K562 (cell line): Measurements from ENCODE around the gene CENPU. TPM values are rescaled to one million over a fixed set of nuclear protein-coding genes. Genes with fewer than 3 reads are reported as not detected.

Experiments used
- ATAC-seq: fragments of 200-7000 bp; cut with Tn5 transposase; 3 replicates; pipeline ENCODE4 v1.9.1; 2020; ENCODE audit warnings: moderate library complexity
- BruUV-seq: library from RNA; stranded (reverse); fragments of 400-500 nt; replicated peaks from 2 replicates; lab custom pipeline; 2021; lab: Mats Ljungman, UMichigan
- CTCF ChIA-PET: fragments of 300-600 bp; formaldehyde crosslinking; extraction: SDS; loops from one replicate; lab custom pipeline; 2021; ENCODE audit warnings: low intra/inter-chr PET ratio; lab: Yijun Ruan, JAX
- POLR2A ChIA-PET: fragments of 300-600, 350-650 bp; sonication (Branson Sonifier 250); formaldehyde crosslinking; extraction: SDS; loops from one replicate; lab custom pipeline; 2021; ENCODE audit warnings: antibody characterized with exemption, inconsistent platforms; lab: Yijun Ruan, JAX
- DNase-seq, 4 experiments: peaks; one replicate each; pipeline versions ENCODE4 v3.0.0 to v3.0.0-alpha.2; 2011 to 2018; ENCODE audit warnings: low spot score in 3 of 4, mixed read lengths in 3 of 4; ENCODE audit errors: extremely low read depth in 1 of 4
- FAIRE-seq: peaks from 2 replicates; lab custom pipeline; 2011; peaks lifted over from hg19 to GRCh38; lab: Jason Lieb, UNC
- H2AFZ ChIP-seq: 2 replicates; pipeline ENCODE4 v1.6.0; 2011; ENCODE audit warnings: low read depth, low read length, control low read depth, inconsistent platforms
- H3K27ac ChIP-seq: fragments of 200-600 bp; 3 replicates; pipeline ENCODE4 v1.8.0; 2011; ENCODE audit warnings: low read depth, mild to moderate bottlenecking, control low read depth, inconsistent platforms, low read length, moderate library complexity, mixed read lengths; ENCODE audit errors: extremely low read depth
- H3K27me3 ChIP-seq, 2 experiments: fragments of 300-600 bp in 1 of 2; 2 replicates in 1 of 2; 3 replicates in 1 of 2; pipeline versions ENCODE4 v1.6.0 to v1.8.0; 2011; ENCODE audit warnings: inconsistent platforms in 2 of 2, low read length in 2 of 2, mild to moderate bottlenecking in 1 of 2, mixed read lengths in 1 of 2, moderate library complexity in 1 of 2; ENCODE audit not compliant: control insufficient read depth in 2 of 2, insufficient read depth in 2 of 2
- H3K36me3 ChIP-seq: fragments of 300-600 bp; 3 replicates; pipeline ENCODE4 v1.8.0; 2011; ENCODE audit warnings: mild to moderate bottlenecking, low read length, inconsistent platforms; ENCODE audit not compliant: control insufficient read depth, insufficient read depth
- H3K4me1 ChIP-seq, 2 experiments: fragments of 200-600 bp in 1 of 2; replicated peaks in 1 of 2; 2 replicates in 1 of 2; 3 replicates in 1 of 2; pipeline versions ENCODE4 v1.5.1 to v1.8.0; 2011; ENCODE audit warnings: inconsistent platforms in 2 of 2, low read length in 2 of 2, mild to moderate bottlenecking in 1 of 2, mixed read lengths in 1 of 2, moderate library complexity in 1 of 2; ENCODE audit not compliant: control insufficient read depth in 2 of 2, insufficient read depth in 2 of 2
- H3K4me2 ChIP-seq: 2 replicates; pipeline ENCODE4 v1.6.1; 2011; ENCODE audit warnings: low read length, control low read depth, inconsistent platforms, mixed read lengths; ENCODE audit not compliant: insufficient read depth
- H3K4me3 ChIP-seq: fragments of 200-600 bp; sonication (generic), shearing (Covaris generic); 2 replicates; pipeline ENCODE4 v1.5.1; 2016; ENCODE audit warnings: control low read depth, inconsistent platforms
- H3K79me2 ChIP-seq: fragments of 200-600 bp; 3 replicates; pipeline ENCODE4 v1.8.0; 2011; ENCODE audit warnings: low read length, inconsistent platforms; ENCODE audit not compliant: control insufficient read depth, insufficient read depth
- H3K9ac ChIP-seq, 2 experiments: 2 replicates each; pipeline versions ENCODE4 v1.6.0 to v1.6.1; 2011; ENCODE audit warnings: low read depth in 2 of 2, low read length in 2 of 2, control low read depth in 1 of 2, inconsistent platforms in 1 of 2, mild to moderate bottlenecking in 1 of 2, mixed read lengths in 1 of 2; ENCODE audit not compliant: insufficient read depth in 1 of 2
- H3K9me1 ChIP-seq: one replicate; pipeline ENCODE4 v1.6.0; 2011; ENCODE audit warnings: inconsistent platforms, mild to moderate bottlenecking, low read length, moderate library complexity; ENCODE audit not compliant: control insufficient read depth, insufficient read depth
- H3K9me3 ChIP-seq: replicated peaks from 2 replicates; pipeline ENCODE4 v1.5.1; 2011; ENCODE audit warnings: low read depth, low read length, inconsistent platforms; ENCODE audit not compliant: control insufficient read depth, insufficient read depth
- H4K20me1 ChIP-seq: replicated peaks from 2 replicates; pipeline ENCODE4 v1.6.1; 2011; ENCODE audit warnings: low read length, inconsistent platforms, mixed read lengths; ENCODE audit not compliant: control insufficient read depth, insufficient read depth
- FOXA1 ChIP-seq: fragments of 450-650 bp; IDR thresholded peaks from 2 replicates; pipeline ENCODE4 v1.6.1; 2016; ENCODE audit warnings: mild to moderate bottlenecking, borderline replicate concordance
- WGBS: fragments of 100-300 bp; shearing (Covaris generic); methylation state at CpG from one replicate; pipeline ENCODE4 v1.1.6; 2016; ENCODE audit warnings: low coverage, mixed read lengths; ENCODE audit not compliant: insufficient coverage; ENCODE audit errors: missing lambda C conversion rate; 5-methylcytosine and 5-hydroxymethylcytosine counted together
- in situ Hi-C: fragments of 300-500 bp; cut with MboI; formaldehyde crosslinking; loops from 4 replicates; pipeline ENCODE4 v1.15.0; 2018; ENCODE audit warnings: inconsistent platforms, mixed read lengths
- intact Hi-C: fragments of 100-400 bp; cut with micrococcal nuclease; formaldehyde crosslinking; loops from 2 replicates; pipeline ENCODE4 v1.14.2; 2022
- polyA plus RNA-seq, 8 experiments: library from polyadenylated mRNA; depleted of rRNA in 4 of 8; stranded (reverse) in 5 of 8; unstranded in 3 of 8; fragments of >200 nt; fragmentation: Nextera tagmentation in 2 of 8; fragmentation: Illumina TruSeq in 1 of 8; extraction: Ambion mirVana in 2 of 8; extraction: Trizol in 1 of 8; gene quantifications; 2 replicates each; pipeline versions ENCODE4 v1.2.1 to v1.2.3, GENCODE V29; 2011 to 2014; ENCODE audit warnings: inconsistent platforms in 1 of 8, missing spikeins in 1 of 8
- total RNA-seq, 7 experiments: library from RNA; depleted of rRNA in 6 of 7; stranded (reverse); fragments of >200 nt in 6 of 7; fragmentation: Illumina TruSeq in 2 of 7; extraction: Trizol in 2 of 7; gene quantifications; 2 replicates each; pipeline versions ENCODE4 v1.2.1 to v1.2.3, GENCODE V29; 2011 to 2021; ENCODE audit warnings: low replicate concordance in 1 of 7
- TF ChIP-seq, protein P1 (sequence below), 2 experiments: IDR thresholded peaks; 2 replicates each; pipeline ENCODE4 v1.6.1; 2012; ENCODE audit warnings: improper control_type of control experiment in 2 of 2, low read depth in 2 of 2, low read length in 2 of 2, borderline replicate concordance in 1 of 2
- TF ChIP-seq, protein P2 (sequence below): fragments of 250-450 bp; sonication (Bioruptor Pico); IDR thresholded peaks from 2 replicates; pipeline ENCODE4 v1.9.0; 2021; ENCODE audit warnings: mild to moderate bottlenecking, inconsistent platforms

Gene CENPU
- total and polyA plus RNA-seq, 9 of the 15 experiments (the other 6 are each of a cell fraction or from before 2014, with no cell fraction given): 39.4 to 98.7 (median 84.3) TPM

DNA sequence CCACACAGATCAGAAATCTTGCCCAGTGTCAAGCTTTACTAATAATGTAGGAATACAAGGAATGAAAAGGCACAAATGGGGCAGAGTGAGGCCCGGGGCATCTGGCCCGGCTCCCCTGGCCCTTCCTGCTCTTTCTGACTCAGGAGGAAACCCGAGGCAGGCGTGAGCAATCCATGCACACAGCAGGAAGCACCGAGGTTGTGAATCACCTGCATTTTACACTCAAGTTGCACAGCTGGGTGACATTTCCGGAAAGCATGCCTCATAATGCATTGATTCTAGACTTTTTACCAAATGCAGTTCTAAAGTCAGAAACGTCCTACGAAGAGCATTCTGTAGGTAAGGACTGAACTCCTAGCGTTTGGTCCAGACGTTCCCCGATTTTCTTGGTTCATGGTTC, 45.4 kb downstream of the CENPU start:
- H4K20me1 ChIP-seq: no peaks in the 10 kb centered on the region
- H3K9me3 ChIP-seq: no peaks in the 10 kb centered on the region
- H3K79me2 ChIP-seq: no peaks in the 10 kb centered on the region
- no TSS peak for BruUV-seq
- TF ChIP-seq, protein P1, sequence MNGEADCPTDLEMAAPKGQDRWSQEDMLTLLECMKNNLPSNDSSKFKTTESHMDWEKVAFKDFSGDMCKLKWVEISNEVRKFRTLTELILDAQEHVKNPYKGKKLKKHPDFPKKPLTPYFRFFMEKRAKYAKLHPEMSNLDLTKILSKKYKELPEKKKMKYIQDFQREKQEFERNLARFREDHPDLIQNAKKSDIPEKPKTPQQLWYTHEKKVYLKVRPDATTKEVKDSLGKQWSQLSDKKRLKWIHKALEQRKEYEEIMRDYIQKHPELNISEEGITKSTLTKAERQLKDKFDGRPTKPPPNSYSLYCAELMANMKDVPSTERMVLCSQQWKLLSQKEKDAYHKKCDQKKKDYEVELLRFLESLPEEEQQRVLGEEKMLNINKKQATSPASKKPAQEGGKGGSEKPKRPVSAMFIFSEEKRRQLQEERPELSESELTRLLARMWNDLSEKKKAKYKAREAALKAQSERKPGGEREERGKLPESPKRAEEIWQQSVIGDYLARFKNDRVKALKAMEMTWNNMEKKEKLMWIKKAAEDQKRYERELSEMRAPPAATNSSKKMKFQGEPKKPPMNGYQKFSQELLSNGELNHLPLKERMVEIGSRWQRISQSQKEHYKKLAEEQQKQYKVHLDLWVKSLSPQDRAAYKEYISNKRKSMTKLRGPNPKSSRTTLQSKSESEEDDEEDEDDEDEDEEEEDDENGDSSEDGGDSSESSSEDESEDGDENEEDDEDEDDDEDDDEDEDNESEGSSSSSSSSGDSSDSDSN (IDR thresholded peaks at IDR 0.05; ENCODE audit: borderline replicate concordance in 1 of 2, low read depth in 2 of 2, low read length in 2 of 2): no peak
- TF ChIP-seq, protein P2, sequence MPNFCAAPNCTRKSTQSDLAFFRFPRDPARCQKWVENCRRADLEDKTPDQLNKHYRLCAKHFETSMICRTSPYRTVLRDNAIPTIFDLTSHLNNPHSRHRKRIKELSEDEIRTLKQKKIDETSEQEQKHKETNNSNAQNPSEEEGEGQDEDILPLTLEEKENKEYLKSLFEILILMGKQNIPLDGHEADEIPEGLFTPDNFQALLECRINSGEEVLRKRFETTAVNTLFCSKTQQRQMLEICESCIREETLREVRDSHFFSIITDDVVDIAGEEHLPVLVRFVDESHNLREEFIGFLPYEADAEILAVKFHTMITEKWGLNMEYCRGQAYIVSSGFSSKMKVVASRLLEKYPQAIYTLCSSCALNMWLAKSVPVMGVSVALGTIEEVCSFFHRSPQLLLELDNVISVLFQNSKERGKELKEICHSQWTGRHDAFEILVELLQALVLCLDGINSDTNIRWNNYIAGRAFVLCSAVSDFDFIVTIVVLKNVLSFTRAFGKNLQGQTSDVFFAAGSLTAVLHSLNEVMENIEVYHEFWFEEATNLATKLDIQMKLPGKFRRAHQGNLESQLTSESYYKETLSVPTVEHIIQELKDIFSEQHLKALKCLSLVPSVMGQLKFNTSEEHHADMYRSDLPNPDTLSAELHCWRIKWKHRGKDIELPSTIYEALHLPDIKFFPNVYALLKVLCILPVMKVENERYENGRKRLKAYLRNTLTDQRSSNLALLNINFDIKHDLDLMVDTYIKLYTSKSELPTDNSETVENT: no peak
- TF ChIP-seq FOXA1: no peak
- no peak overlapping the region for H2AFZ ChIP-seq
- H3K4me1 ChIP-seq: peaks cover 13% of the 10 kb centered on the region in 2 experiments; a peak in 4 of 5 replicates
- POLR2A ChIA-PET: interaction anchor here (0.6 to 1.3 kb wide), 2 partner anchors 12 to 519 kb away, joined by 3 to 4 read pairs; no protein-coding TSS in a partner anchor
- H3K9me1 ChIP-seq: peaks cover 5% of the 10 kb centered on the region
- no peak overlapping the region for H3K4me3 ChIP-seq
- intact Hi-C loops: no loop called here
- WGBS: 62% methylated on average over 11 of the region's 11 CpGs
- FAIRE-seq (no peak), ATAC-seq (no peak), DNase-seq (no peak)
- no peak overlapping the region for H3K27ac ChIP-seq
- H3K4me2 ChIP-seq: no peak overlapping the region
- CTCF ChIA-PET: no interaction called here
- H3K9ac ChIP-seq: no peak overlapping the region
- peaks cover 11% of the 10 kb centered on the region; the same call in 2 of the 3 replicates for H3K36me3 ChIP-seq
- in situ Hi-C loops: no loop called here
- H3K27me3 ChIP-seq: no peaks in the 10 kb centered on the region
